Breast epithelium (tissue), 3 donors: ENCODE results near the gene GPR31.

Experiments used
- CTCF ChIP-seq, 3 donors: fragments of 450-650 bp; IDR thresholded peaks; one replicate each; pipeline ENCODE4 v1.5.1; 2016 to 2017; ENCODE audit warnings: antibody characterized with exemption in 3 of 3, mild to moderate bottlenecking in 3 of 3, moderate library complexity in 3 of 3
- POLR2A ChIP-seq: fragments of 450-650 bp; IDR thresholded peaks from one replicate; pipeline ENCODE4 v1.6.1; 2016; ENCODE audit warnings: antibody characterized with exemption, mild to moderate bottlenecking, moderate library complexity

GRCh38 chr6:167130008-167130677 lies 27.6 kb downstream of the GPR31 start:
- TF ChIP-seq CTCF (IDR thresholded peaks at IDR 0.05) (no peak), POLR2A (no peak)
